ENCODE data around the gene KDM4C.

The KDM4C gene

DNA sequence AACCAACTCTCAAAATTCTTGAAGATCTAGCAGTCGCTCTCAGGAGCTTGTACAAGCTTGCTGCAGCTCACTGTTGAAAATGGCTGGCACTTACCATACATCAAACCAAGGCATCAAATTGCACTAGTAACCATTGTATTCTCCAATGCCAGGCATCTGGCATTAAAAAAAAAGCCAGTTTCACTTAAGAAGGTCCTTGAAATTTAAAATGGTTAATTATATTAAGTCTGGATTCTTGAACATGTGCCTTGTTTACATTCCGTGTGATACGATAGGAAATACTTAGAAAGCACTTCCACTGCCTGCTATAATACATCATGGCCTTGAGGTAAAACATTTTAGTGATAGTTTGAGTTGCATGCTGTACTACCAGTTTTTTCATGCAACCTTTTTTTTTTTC, 300.7 kb downstream of the KDM4C start:
- H2AFZ ChIP-seq, result no peak overlapping the region
- no peaks in the 10 kb centered on the region for H3K36me3 ChIP-seq (ENCODE audit: control insufficient read depth, insufficient read depth, low read length)
- H3K9ac ChIP-seq, result no peak overlapping the region
- H3K79me2 ChIP-seq, result no peaks in the 10 kb centered on the region
- no peaks in the 10 kb centered on the region for H3K27me3 ChIP-seq (ENCODE audit: control insufficient read depth, insufficient read depth, low read length)
- H3K4me3 ChIP-seq (ENCODE audit: low read depth, low read length), result no peak overlapping the region
- H3K9me3 ChIP-seq (ENCODE audit: control insufficient read depth, low read length), result no peaks in the 10 kb centered on the region
- H3K27ac ChIP-seq, result no peak overlapping the region
- no peaks in the 10 kb centered on the region for H3K4me1 ChIP-seq
- no peak overlapping the region for H3K4me2 ChIP-seq (ENCODE audit: low read length)
- TF ChIP-seq, protein P1, sequence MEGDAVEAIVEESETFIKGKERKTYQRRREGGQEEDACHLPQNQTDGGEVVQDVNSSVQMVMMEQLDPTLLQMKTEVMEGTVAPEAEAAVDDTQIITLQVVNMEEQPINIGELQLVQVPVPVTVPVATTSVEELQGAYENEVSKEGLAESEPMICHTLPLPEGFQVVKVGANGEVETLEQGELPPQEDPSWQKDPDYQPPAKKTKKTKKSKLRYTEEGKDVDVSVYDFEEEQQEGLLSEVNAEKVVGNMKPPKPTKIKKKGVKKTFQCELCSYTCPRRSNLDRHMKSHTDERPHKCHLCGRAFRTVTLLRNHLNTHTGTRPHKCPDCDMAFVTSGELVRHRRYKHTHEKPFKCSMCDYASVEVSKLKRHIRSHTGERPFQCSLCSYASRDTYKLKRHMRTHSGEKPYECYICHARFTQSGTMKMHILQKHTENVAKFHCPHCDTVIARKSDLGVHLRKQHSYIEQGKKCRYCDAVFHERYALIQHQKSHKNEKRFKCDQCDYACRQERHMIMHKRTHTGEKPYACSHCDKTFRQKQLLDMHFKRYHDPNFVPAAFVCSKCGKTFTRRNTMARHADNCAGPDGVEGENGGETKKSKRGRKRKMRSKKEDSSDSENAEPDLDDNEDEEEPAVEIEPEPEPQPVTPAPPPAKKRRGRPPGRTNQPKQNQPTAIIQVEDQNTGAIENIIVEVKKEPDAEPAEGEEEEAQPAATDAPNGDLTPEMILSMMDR (IDR thresholded peaks at IDR 0.05), result no peak

DNA sequence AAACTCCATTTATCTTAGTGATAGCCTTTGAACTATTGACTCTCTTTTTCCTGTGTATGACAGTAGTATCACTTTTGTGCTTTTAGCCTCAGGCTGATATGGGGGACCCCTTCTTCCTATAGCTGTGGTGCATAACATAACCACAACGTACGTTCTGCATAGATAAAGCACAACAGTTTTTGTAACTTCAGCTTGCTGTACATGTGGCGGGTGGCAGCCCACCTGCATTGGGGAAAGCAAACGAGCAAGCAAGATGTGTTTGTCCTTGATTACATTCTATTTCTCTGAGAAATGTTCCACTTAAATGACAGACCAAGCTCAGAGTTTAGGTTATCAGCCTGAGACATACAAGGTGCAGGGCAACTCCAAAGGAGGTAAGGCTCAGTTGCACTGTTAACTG, 309.4 kb downstream of the KDM4C start:
- no peaks in the 10 kb centered on the region for H3K4me1 ChIP-seq
- H3K9me3 ChIP-seq (ENCODE audit: control insufficient read depth, low read length), result no peaks in the 10 kb centered on the region
- H3K79me2 ChIP-seq, result no peaks in the 10 kb centered on the region
- TF ChIP-seq, protein P1 (IDR thresholded peaks at IDR 0.05), result no peak
- no peaks in the 10 kb centered on the region for H3K27me3 ChIP-seq (ENCODE audit: control insufficient read depth, insufficient read depth, low read length)
- no peak overlapping the region for H3K4me3 ChIP-seq (ENCODE audit: low read depth, low read length)
- H3K27ac ChIP-seq, result no peak overlapping the region
- H3K9ac ChIP-seq, result no peak overlapping the region
- H3K36me3 ChIP-seq (ENCODE audit: control insufficient read depth, insufficient read depth, low read length), result no peaks in the 10 kb centered on the region
- H2AFZ ChIP-seq, result no peak overlapping the region
- no peak overlapping the region for H3K4me2 ChIP-seq (ENCODE audit: low read length)

DNA sequence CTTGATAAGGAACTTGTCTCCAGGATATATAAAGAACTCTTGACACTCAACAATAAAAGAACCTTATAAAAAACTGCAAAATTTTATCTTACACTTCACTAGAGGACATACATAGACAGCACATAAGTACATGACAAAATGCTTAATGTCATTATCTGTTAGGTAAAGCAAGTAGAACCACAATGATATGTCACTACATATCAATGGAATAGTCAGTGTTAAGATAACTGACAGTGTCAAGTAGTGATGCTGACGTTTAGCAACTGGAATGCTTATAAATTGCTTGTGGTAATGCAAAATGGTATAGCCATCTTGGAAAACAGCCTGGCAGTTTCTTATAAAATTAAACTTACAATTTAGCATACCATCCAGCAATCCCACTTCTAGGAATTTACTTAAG, 314.1 kb downstream of the KDM4C start:
- TF ChIP-seq, protein P1 (IDR thresholded peaks at IDR 0.05), result no peak
- Histone ChIP-seq H3K4me1 (no peaks in the 10 kb centered on the region), H3K9me3 (ENCODE audit: control insufficient read depth, low read length) (no peaks in the 10 kb centered on the region)

DNA sequence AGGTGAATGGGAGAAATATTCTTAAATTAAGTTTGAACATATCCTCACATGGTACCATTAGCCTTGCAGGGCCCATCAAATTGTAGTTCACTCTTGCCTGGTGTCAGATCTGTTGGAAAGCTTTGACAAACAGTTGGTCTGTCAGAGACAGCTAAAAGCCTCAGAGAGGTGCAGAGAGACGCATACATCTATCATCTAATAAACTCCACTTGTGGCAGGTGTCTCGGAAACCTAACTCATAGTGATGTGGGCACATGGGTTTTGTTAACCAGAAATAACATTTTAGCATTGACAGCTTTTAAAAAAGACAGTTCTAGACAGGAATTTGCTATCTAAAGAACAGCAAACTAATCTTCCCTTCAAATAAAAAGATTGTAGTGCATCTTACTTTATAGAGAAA, 315.9 kb downstream of the KDM4C start:
- Histone ChIP-seq H2AFZ (no peak overlapping the region), H3K36me3 (ENCODE audit: control insufficient read depth, insufficient read depth, low read length) (no peaks in the 10 kb centered on the region), H3K79me2 (no peaks in the 10 kb centered on the region), H3K9me3 (ENCODE audit: control insufficient read depth, low read length) (no peaks in the 10 kb centered on the region), H3K9ac (no peak overlapping the region), H3K27me3 (ENCODE audit: control insufficient read depth, insufficient read depth, low read length) (no peaks in the 10 kb centered on the region), H3K4me2 (ENCODE audit: low read length) (no peak overlapping the region), H3K27ac (no peak overlapping the region), H3K4me1 (no peaks in the 10 kb centered on the region), H3K4me3 (ENCODE audit: low read depth, low read length) (no peak overlapping the region)
- TF ChIP-seq, protein P1 (IDR thresholded peaks at IDR 0.05), result no peak

More for the DNA sequence above, 314.1 kb downstream of the KDM4C start:
- H2AFZ ChIP-seq, result no peak overlapping the region
- H3K4me2 ChIP-seq (ENCODE audit: low read length), result no peak overlapping the region
- no peaks in the 10 kb centered on the region for H3K36me3 ChIP-seq (ENCODE audit: control insufficient read depth, insufficient read depth, low read length)
- H3K4me3 ChIP-seq (ENCODE audit: low read depth, low read length), result no peak overlapping the region
- H3K27ac ChIP-seq, result no peak overlapping the region
- no peak overlapping the region for H3K9ac ChIP-seq
- H3K79me2 ChIP-seq, result no peaks in the 10 kb centered on the region
- H3K27me3 ChIP-seq (ENCODE audit: control insufficient read depth, insufficient read depth, low read length), result no peaks in the 10 kb centered on the region

DNA sequence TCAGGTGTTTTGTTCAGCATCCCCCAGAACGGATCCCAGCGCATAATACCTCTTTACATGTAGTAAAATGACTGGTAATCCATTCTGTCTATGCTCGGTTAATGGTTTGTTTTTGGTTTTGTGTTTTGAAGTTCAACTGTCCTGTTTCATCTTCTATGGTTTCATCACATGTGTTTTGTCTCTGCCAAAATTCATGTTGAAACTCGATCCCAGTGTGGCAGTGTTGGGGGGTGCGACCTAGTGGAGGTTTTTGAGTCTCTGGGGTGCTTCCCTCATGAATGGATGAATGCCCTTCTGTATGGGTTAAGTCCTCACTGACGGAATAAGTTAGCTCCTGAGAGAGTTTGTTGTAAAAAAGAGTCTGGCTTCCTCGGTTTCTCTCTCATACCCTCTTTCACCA, 317.4 kb downstream of the KDM4C start:
- no peaks in the 10 kb centered on the region for H3K4me1 ChIP-seq
- no peaks in the 10 kb centered on the region for H3K9me3 ChIP-seq (ENCODE audit: control insufficient read depth, low read length)
- H3K79me2 ChIP-seq, result no peaks in the 10 kb centered on the region
- no peak overlapping the region for H3K9ac ChIP-seq
- H3K4me3 ChIP-seq (ENCODE audit: low read depth, low read length), result no peak overlapping the region
- H3K36me3 ChIP-seq (ENCODE audit: control insufficient read depth, insufficient read depth, low read length), result no peaks in the 10 kb centered on the region
- no peaks in the 10 kb centered on the region for H3K27me3 ChIP-seq (ENCODE audit: control insufficient read depth, insufficient read depth, low read length)
- TF ChIP-seq, protein P1 (IDR thresholded peaks at IDR 0.05), result no peak
- H3K4me2 ChIP-seq (ENCODE audit: low read length), result no peak overlapping the region
- H3K27ac ChIP-seq, result no peak overlapping the region
- H2AFZ ChIP-seq, result no peak overlapping the region

Measured in parathyroid adenoma (tissue), 2 donors.